ENCODE results near the gene C15orf62.

Gene C15orf62, protein sequence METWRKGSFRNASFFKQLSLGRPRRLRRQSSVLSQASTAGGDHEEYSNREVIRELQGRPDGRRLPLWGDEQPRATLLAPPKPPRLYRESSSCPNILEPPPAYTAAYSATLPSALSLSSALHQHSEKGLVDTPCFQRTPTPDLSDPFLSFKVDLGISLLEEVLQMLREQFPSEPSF

DNA sequence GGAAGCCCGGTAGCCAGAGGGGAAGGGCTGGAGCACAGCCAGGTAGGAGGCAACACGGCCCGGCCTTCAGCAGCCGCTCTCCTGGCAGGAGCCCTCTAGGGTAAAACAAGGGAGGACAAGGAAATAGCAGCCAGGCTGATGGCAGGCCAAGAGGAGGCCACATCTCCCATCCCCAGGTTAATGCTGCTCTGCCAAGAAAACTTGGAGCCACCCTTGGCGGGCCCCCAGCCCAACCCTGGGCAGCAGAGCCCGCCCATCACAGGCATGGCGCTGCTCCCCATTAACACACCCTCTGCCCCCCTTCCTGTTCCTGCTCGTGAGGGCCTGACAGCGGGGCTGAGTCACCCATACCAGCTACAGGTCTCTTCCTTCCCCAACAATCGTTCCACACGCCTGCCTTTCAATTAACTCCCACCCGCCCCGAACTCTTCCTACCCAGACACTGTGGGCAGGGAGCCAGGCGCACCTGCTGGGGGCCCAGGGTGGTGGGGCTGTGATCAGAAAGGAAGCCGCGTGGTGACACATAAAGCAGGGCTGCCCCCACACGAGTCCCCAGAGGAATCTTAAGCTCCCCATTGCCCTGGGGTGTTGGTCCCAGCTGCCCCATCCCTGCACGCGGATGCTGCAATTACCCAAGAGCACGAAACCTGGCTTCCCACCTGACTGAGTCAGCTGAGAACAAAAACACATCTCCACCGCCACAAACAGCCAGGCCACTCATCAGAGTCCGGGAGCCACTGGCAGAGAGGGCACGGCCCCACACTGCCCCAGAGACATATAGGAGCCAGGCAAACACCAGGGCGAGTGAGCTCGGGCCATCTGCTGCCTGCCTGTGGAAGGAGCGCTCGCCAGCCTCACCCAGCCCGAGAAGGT is at the start of gene C15orf62:
C15orf62 (plus strand) TSS at position 707 of the 873 bp plus-strand sequence. CDS start 516 bp downstream, outside the sequence.
- DNase-seq: peak; percentile 87

DNA sequence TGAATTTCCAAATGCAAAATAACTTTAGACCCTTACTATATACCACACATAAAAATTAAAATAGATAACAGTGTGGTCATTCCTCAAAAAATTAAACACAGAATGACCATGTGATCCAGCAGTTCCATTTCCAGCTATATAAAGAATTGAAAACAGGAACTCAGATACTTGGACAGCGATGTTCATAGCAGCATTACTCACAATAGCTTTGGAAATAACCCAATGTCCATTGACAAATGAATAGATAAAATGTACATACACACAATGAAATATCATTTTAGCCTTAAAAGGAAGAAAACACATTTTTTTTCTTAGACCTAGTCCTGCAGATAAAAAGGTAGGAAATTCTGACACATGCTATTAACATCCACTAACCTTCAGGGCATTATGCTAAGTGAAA is 48.1 kb upstream of the C15orf62 start:
- no peak for DNase-seq

DNA sequence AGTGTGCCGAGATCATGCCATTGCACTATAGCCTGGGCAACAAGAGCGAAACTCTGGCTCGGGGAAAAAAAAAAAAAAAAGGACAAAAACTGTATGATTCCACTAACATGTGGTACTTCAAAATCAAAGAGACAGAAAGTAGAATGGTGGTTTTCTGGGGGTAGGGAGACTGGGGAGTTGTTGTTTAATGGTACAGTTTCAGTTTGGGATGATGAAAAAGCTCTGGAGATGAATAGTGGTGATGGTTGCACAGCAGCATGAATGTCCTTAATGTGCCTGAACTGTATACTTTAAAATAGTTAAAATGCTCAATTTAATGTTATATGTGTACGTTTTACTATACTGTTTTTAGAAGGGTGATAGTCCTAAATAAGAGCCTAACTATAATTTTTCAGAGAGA is 47.4 kb upstream of the C15orf62 start:
- DNase-seq: no peak

DNA sequence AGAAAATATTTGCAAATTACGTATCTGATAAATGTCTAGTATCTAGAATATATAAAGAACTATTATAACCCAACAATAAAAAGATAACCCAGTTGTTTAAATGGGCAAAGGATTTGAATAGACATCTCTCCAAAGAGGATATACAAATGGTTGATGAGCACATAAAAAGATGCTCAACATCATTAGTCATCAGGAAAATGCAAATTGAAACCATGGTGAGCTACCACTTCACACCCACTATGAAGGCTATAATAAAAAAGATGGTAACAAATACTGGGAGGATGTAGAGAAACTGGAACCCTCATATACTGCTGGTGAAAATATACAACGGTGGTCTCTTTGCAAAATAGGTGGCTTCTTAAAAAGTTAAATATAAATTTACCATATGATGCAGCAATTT is 46.8 kb upstream of the C15orf62 start:
- DNase-seq: no peak

DNA sequence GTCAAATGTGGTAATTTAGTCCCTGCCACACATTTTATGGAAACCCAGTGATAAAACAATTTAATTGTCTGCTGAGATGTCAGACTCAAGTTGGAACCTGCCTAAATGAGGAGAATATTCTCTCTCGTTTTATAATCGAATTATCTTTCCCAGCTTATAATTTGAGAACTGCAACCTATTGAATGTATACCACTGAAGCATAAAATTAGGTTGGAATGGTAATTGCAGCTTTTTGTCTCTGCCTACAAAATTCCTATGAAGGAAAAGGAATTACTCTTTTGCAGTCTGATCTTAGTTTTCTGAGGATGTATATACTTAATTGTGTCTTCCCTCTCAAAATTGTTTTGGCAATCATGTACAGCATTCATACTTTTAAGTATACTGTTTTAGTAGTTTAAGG is 45.9 kb upstream of the C15orf62 start:
- DNase-seq: no peak

DNA sequence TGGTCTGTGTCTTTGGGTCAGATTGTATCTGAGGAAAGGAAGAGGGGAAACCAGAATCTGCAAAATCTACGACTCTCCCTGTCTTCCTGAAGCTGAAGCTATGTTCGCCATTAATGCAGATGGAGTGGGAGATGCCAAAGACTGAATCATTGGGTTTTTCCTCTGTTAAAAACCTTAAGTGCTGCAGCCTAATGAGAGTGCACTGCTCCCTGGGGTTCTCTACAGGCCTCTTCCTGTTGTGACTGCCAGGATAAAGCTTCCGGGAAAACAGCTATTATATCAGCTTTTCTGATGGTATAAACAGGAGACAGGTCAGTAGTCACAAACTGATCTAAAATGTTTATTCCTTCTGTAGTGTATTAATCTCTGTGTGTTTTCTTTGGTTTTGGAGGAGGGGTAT is 38.7 kb upstream of the C15orf62 start:
- no peak for DNase-seq

DNA sequence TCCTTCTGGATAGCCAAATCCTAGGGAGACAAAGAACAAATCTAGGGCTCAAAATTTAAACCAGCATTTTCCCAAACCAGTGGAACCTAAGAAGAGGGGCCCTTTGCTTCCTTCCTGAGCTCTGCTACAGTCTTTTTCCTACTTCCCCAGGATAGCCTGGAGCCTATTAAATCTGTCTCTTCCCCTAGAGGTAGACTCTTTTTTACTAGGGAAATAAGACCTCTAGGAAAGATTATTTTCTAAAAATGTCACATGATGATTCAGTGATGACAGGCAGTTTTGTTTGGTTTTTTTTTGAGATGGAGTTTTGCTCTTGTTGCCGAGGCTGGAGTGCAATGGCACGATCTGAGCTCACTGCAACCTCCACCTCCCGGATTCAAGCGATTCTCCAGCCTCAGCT is 33.2 kb upstream of the C15orf62 start:
- no peak for DNase-seq

DNA sequence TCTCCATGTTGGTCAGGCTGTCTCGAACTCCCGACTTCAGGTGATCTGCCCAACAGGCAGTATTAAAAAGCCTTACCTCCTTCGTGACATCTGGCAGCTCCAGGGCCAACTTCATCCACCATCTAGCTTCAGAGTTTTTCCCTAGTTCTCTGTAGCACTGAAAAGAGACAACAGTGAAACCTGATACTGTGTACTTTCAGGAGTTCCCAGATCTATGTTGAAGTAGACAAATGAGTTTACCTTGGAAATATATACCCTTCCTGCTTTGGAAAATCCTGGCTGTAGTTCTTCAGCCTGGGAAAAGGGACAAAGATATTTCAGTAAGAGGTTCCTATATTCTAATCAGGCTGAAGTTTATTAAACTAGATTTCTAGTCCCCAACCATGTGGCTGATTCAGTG is 32.7 kb upstream of the C15orf62 start:
- DNase-seq: no peak

DNA sequence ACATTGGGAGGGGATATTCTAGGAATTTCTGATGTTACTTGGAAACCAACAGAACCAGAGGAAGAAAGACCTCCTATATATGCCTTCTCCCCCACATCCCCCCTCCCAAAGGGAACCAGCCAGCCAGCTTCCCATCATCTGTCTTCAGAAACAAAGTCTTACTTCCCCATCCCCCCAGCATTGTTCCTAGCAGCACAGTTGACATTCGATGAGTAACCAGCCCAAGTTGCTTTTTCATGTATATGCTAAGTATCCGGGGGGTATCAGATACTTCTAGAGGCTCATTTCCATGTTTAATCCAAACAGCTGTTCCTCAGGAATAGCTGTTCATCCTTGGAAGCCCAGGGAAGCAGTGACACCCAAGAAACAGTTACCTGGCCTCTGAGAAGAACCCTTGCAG is 30.7 kb upstream of the C15orf62 start:
- no peak for DNase-seq

DNA sequence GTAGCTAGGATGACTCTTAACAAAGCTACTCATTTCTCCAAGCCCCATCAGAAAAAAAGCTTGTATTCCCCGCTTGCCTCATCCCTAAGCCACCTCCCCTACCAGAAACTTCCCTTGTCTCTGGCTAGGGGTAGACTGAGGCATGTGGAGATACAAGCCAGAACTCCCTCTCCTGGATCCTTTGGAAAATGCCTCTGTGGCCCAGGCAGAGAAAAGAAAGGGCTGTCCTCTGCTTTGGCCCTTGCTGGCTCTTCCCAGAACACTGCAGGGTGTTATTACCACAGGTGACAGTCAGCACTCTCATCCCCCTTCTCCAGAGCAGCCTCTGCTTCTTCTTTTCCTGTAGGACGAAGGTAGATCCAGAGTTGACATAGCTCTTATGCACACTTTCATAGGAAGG is 29.9 kb upstream of the C15orf62 start:
- DNase-seq: no peak

DNA sequence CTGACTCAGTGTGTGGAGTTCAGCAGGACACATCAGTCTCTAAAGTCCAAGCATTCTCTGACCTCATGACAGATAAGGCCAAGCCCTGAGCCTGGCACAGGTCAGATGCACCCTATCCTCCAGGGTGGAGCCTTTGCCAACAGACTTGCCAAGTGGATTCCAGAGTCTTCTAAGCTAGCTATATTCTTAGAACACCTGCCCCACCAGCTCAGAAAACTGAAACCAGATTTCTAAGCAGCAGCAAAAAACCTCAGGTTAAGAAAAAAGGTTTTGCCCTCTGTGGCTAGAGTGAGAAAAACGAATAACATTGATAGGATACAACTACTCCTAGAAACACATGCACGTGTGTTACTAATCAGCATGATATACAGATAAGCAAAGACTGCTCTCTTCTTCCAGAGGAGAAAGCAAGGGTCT is 26.3 kb upstream of the C15orf62 start:
- no peak for DNase-seq

DNA sequence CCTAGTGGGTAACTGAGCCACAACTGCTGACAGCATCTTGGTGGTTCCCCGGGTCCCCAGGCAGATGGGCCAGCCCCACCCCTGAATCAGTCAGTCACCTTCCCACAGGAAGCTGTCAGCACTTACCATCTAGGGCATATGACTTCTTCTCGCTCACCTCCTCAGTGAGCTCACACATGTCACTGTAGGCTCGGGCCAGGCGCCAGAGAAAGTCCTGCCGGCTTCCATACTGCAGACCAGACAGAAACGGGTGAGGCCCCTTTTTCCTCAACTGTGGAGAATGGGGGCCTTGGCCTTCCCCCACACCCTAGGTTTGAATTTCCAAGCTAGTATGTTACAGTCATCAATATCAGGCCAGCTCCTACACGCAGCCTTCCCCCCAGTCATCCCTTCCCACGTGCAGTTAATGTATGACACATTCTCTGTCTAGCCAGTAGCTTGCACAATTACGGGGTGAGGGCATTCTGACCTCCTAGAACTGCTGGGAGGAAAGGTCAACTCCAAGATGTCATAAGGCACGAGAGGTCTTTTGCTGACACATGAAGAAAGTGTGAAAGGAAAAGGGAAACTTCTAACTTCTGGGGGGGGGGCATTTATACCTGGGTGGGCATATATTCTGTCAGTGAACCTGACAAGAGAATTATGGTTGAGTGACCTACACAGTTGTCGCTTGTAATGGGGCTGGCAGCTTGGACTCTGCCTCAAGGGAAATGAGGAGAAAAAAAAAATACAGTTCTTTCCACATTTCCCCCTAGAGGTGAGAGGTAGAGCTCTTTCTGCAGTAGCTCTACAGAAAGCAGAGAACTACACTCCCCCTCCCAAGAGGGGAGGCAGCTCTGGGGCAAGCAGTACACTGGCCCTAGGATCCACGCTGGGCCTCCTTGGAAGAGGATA is 25.6 kb upstream of the C15orf62 start:
- peak; percentile 81 for DNase-seq

DNA sequence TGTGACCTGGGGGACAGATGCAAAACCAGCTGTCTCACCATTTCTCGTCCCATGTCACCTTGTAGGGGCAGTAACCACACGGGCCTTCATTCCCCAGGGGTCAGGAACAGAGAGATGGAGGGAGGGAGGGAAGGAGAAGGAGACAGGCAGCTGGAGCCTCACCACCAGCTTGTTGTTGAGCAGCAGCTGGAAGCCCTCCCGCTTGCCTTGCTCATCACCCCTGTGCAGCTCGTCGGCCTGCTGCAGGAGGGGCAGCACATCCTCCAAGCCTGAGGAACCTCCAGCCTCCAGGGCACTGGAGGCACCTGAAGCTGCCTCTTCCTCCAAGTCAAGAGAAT is 25.0 kb upstream of the C15orf62 start:
- no peak for DNase-seq

DNA sequence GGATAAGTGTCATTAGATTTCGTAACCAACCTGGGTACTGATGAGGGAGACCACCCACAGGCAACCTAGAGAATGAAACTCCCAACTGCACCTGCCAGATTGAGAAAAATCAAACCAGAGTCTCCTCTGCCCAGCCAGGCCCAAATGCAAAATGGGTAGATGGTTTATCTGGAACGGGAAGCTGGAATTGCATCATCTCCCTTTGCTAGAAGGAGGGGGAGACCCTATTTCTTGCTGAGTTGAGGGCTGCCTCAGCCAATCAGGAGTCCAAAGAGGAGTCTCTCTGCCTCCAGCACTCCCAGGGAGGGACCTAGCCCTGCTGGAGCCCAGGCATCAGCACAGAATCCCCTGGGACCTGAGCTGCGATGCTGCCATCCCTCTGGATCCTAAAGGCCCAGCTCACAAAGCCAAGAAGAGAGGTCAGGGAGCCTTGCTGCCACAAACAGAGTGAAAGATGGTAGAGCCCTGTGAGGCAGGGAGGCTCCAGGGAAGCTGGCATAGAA is 22.8 kb upstream of the C15orf62 start:
- DNase-seq: no peak

DNA sequence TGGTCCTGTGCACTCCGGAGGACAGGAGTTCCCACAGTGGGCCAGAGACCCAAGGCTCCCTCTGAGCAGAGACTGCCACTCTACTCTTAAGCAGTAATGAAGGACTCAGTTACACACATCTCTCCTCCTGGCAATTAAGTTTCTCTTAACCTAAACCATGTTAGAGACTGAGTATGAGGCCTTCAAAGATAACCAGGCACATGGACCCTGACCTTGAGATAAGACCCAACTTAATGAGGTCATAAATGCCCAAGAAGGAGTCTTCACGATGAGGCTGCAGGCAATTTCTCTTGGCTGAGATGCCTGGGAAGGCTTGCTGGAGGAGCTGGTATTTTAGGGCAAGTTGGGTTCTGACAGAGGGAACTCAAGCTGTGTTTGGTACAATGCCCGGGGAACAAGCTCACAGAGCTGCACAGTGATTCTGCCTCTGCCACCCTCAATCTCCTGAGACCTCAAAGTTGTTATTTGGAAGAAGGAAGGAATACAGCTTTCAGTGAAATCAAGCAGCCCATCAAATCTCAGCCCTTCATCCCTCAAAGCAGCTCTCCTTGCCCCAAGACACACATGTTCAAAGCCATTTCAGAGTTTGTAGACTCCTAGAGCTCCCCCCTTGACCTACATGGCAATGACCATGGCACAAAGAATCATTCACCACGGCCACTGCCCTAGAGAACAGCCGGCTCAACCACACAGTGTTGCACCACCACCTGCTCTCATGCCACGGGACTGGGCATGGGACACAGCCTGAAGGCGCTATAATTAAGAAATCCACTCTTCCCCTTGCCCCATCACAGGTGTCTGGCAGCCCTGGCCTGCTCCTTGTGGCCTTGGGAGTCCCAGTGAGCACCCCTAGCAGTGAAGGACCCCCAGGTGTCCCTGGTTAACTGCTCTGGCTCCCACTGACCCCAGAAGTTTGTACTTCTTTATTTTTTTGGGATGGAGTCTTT is 21.8 kb upstream of the C15orf62 start:
- no peak for DNase-seq

DNA sequence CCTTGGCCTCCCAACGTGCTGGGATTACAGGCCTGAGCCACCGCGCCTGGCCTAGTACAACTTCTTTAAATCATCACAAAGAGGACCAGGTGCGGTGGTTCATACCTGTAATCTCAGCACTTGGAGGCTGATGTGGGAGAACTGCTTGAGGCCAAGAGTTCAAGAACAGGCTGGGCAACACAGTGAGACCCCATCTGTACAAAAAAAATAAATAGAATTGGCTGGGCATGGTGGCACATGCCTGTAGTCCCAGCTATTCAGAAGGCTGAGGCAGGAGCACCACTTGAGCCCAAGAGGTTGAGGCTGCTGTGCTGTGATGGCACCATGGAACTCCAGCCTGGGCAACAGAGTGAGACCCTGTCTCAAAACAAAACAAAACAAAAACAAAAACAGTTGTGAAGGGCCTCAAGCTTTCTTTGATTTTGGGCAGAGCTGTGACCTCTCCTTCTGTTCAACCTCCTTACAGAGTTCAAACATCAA is 20.6 kb upstream of the C15orf62 start:
- DNase-seq: no peak

DNA sequence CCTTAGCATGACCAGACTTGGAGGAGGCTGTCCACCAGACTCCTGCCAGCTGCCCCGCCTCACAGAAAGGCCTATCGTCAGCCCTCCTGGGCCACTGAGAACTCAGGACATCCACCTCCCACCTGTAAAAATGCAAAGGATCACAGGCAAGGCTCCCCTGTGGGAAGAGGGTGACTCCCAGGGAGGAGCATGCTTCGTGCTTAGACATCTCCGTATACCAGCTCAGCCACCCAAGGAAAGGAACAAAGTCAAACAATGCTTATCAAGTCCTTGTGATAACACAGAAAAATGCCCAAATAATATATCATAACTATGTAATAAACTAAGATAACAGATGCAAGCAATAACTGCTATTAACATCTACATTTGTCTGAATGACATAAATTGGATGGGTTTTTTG is 18.9 kb upstream of the C15orf62 start:
- no peak for DNase-seq

DNA sequence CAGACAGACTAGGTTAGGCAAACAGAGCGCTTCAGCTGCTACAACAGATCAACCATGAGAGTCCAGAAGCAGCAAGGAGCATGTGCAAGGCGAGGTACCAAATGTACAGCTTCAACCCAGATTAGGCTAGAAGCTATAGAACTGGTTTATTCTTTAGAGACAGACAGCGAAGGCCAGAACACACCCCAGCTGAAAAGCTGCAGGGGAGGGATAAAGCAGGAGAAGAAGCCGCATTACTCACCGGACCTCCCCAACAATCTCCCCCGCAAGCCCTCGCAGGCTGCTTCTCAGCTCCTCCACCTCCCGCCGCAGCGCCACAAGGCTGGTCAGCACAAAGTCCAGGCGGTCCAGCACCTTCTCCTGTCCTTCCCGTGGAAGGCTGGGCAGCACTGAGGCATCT is 18.0 kb upstream of the C15orf62 start:
- no peak for DNase-seq

DNA sequence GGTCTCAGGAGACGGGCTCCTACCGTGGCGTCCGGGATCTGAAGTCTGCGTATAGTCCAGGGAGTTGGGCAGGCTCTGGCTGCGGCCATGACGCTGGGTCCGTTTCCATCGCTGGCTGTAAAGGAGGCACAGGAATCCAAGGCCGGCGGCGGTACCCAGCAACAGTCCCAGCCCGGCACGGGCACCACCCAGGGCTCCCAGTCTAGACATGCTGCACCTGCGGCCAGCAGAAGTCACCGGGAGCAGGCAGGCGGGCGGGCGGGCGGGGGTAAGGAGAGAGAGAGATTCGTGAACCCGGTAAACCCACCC is 15.3 kb upstream of the C15orf62 start:
- DNase-seq: peak; percentile 70

DNA sequence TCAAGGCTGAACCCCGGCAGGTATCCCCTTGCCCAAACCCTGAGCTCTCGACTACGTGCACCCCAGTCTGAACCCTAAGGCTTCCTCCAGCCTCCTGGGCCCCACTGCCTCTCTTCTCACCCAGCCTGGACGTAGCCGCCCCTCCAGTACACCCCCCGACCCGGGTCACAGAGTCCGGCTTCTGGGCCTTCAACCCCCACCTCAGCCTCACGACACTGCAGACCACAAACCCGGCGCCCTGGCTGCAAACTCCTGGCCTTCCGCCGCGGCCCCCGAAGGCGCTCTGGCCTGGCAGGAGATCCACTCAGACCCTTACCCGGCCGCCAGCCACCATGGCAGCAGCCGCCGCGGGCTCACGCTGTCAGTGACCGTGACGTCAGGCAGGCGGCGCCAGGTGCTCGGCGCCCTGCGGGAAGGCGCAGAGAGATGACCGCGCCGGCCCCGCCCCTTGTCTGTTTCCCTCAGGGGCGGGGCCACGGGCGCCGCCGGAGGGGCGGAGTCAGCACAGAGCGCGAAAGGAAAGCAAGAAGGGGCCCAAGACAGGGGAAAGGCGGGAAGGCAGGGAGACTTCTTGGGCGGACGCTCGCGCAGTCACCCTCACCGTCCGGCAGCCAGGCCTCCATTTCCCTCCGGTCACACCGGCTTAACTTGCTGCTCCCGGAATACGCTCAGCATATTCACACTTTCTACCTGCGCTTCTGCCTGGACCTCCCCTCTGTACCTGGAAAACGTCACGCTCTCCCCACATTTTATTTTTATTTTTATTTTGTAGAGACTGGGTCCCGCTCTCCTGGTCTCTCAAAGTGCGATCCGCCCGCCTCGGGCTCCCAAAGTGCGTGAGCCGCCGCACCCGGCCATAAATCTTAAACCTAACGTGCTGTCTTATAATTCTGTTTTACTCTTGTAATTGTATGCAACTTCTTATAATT is 14.6 kb upstream of the C15orf62 start, which contains the start of gene RMDN3:
RMDN3 (minus strand) TSS at position 372 of the 929 bp plus-strand sequence. CDS start 471 bp downstream, outside the sequence.
- DNase-seq: peak; percentile 97

DNA sequence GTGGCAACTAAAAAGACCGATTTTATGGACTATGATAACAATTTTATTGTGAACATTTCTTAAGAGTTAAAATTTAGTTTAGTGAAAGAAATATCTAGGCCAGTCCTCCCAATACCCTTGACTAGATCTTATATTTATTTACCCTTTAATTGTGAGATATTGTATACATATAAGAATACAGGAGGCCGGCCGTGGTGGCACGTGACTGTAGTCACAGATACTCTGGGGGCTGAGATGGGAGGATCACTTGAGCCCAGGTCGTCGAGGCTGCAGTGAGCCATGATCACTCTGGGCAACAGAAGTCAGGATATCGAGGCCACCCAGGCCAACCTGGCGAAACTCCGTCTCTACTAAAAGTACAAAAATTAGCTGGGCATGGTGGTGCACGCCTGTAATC is 14.0 kb upstream of the C15orf62 start:
- DNase-seq: no peak
